Measurements from ENCODE around the gene CD300LF. TPM values are rescaled to one million over a fixed set of nuclear protein-coding genes. Genes with fewer than 3 reads are reported as not detected.

The CD300LF gene
- total and polyA plus RNA-seq, 10 donors, result 13.1 to 45.8 (median 30.9) TPM

- H3K36me3 ChIP-seq, result peaks cover 0 to 67% (median 0%) of the 10 kb centered on the region in 6 donors
- peak; percentile 54 for DNase-seq
- TF ChIP-seq POLR2AphosphoS5 (IDR thresholded peaks at IDR 0.05) (no peak), POLR2A (IDR thresholded peaks at IDR 0.05) (no peak), CTCF (IDR thresholded peaks at IDR 0.05 in 8 of 11, conservative IDR thresholded peaks at IDR 0.05 in 3 of 11) (no peak)
- H3K27me3 ChIP-seq (replicated peaks in 1 of 7), result peaks cover 0 to 14% (median 0%) of the 10 kb centered on the region in 7 donors
- WGBS, 5 donors, result 50 to 80% (median 73%) methylated on average over 1 to 2 of the region's 2 CpGs
- H3K4me3 ChIP-seq, result no peak overlapping the region
- peaks cover 0 to 10% (median 0%) of the 10 kb centered on the region in 6 donors for H3K4me1 ChIP-seq
- intact Hi-C loops (cut with DNase I; ENCODE audit: low total_unique reads), result no loop called here
- H3K27ac ChIP-seq, result no peak overlapping the region
- H3K9me3 ChIP-seq, result no peaks in the 10 kb centered on the region
Observed at GRCh38 chr17:74703311-74703710, 9.4 kb downstream of the CD300LF start.

- H3K27me3 ChIP-seq (replicated peaks in 1 of 7), result peaks cover 0 to 14% (median 0%) of the 10 kb centered on the region in 7 donors
- TF ChIP-seq POLR2AphosphoS5 (IDR thresholded peaks at IDR 0.05), result no peak
- H3K4me1 ChIP-seq, result peaks cover 0 to 18% (median 0%) of the 10 kb centered on the region in 6 donors
- 71 to 81% (median 73%) methylated on average over 9 of the region's 9 CpGs for WGBS, 5 donors
- peaks cover 0 to 77% (median 0%) of the 10 kb centered on the region in 6 donors for H3K36me3 ChIP-seq
- H3K27ac ChIP-seq, result no peak overlapping the region
- intact Hi-C loops (cut with DNase I; ENCODE audit: low total_unique reads), result no loop called here
- DNase-seq, result no peak
- no peaks in the 10 kb centered on the region for H3K9me3 ChIP-seq
- no peak overlapping the region for H3K4me3 ChIP-seq
Observed at GRCh38 chr17:74702116-74702871, 10.4 kb downstream of the CD300LF start.

- TF ChIP-seq POLR2AphosphoS5 (IDR thresholded peaks at IDR 0.05) (no peak), CTCF (IDR thresholded peaks at IDR 0.05 in 8 of 11, conservative IDR thresholded peaks at IDR 0.05 in 3 of 11) (no peak), POLR2A (IDR thresholded peaks at IDR 0.05) (no peak)
- Histone ChIP-seq H3K36me3 (peaks cover 0 to 96% (median 0%) of the 10 kb centered on the region in 6 donors), H3K9me3 (no peaks in the 10 kb centered on the region), H3K27me3 (replicated peaks in 1 of 7) (peaks cover 0 to 26% (median 0%) of the 10 kb centered on the region in 7 donors), H3K4me1 (peaks cover 0 to 18% (median 0%) of the 10 kb centered on the region in 6 donors), H3K4me3 (no peak overlapping the region), H3K27ac (no peak overlapping the region)
- WGBS, 5 donors, result 77 to 88% (median 83%) methylated on average over 9 of the region's 9 CpGs
- no peak for DNase-seq
- intact Hi-C loops (cut with DNase I; ENCODE audit: low total_unique reads), result no loop called here
Observed at GRCh38 chr17:74699236-74699635, 13.5 kb downstream of the CD300LF start.

GRCh38 chr17:74698069-74698468 is 14.7 kb downstream of the CD300LF start:
- Histone ChIP-seq H3K4me1 (peaks cover 0 to 18% (median 0%) of the 10 kb centered on the region in 6 donors), H3K36me3 (peaks cover 0 to 90% (median 0%) of the 10 kb centered on the region in 6 donors), H3K27ac (peak overlapping the region in 3 of 8 donors; percentile 6 to 33 (median 21)), H3K9me3 (no peaks in the 10 kb centered on the region), H3K4me3 (no peak overlapping the region), H3K27me3 (replicated peaks in 1 of 7) (peaks cover 0 to 25% (median 0%) of the 10 kb centered on the region in 7 donors)
- peak; percentile 41 for DNase-seq
- WGBS, 5 donors, result 80 to 96% (median 87%) methylated on average over 6 to 7 of the region's 7 CpGs
- no peak for TF ChIP-seq CTCF (IDR thresholded peaks at IDR 0.05 in 8 of 11, conservative IDR thresholded peaks at IDR 0.05 in 3 of 11)
- no peak for TF ChIP-seq POLR2A (IDR thresholded peaks at IDR 0.05)
- no peak for TF ChIP-seq POLR2AphosphoS5 (IDR thresholded peaks at IDR 0.05)
- intact Hi-C loops (cut with DNase I; ENCODE audit: low total_unique reads), result no loop called here
